T-cell (primary cell): ENCODE data around the gene DNAI2. TPM values are rescaled to one million over a fixed set of nuclear protein-coding genes. Genes with fewer than 3 reads are reported as not detected.

Experiments used
- ATAC-seq, 4 experiments: fragments of 200-7000 bp in 3 of 4; fragments of 150-1000 bp in 1 of 4; cut with Tn5 transposase; replicated peaks in 1 of 4; 1 replicate in 3 of 4; 2 replicates in 1 of 4; pipeline ENCODE4 v1.10.0; 2021; ENCODE audit warnings: moderate library complexity in 3 of 4, mild to moderate bottlenecking in 2 of 4, moderate number of reproducible peaks in 1 of 4
- CTCF ChIA-PET, 2 donors: fragments of 300-600 bp; sonication (Branson Sonifier 250); formaldehyde crosslinking; loops; one replicate each; lab custom pipeline; 2022; ENCODE audit warnings: antibody characterized with exemption in 2 of 2; lab: Charles Lee
- POLR2A ChIA-PET, 2 donors: fragments of 300-600 bp; sonication (Branson Sonifier 250); formaldehyde crosslinking; loops; one replicate each; lab custom pipeline; 2022; ENCODE audit warnings: antibody characterized with exemption in 2 of 2; lab: Charles Lee
- DNase-seq, 35 experiments: peaks; one replicate each; pipeline versions ENCODE4 v3.0.0 to v3.0.0-alpha.2; 2013 to 2023
- H3K27ac ChIP-seq: one replicate; pipeline ENCODE4 v1.5.1; 2013; ENCODE audit warnings: low read length
- H3K27me3 ChIP-seq, 2 experiments: replicated peaks in 1 of 2; 1 replicate in 1 of 2; 2 replicates in 1 of 2; pipeline versions ENCODE4 v1.6.1 to v1.7.0; 2013; ENCODE audit warnings: low read length in 1 of 2, mixed read lengths in 1 of 2; ENCODE audit not compliant: control insufficient read depth in 2 of 2, insufficient read depth in 2 of 2; ENCODE audit errors: extremely low read depth in 1 of 2
- H3K36me3 ChIP-seq, 2 donors: 1 replicate in 1 of 2; 2 replicates in 1 of 2; pipeline versions ENCODE4 v1.6.1 to v1.7.0; 2013; ENCODE audit warnings: low read length in 1 of 2; ENCODE audit not compliant: control insufficient read depth in 2 of 2, insufficient read depth in 1 of 2; ENCODE audit errors: extremely low read depth in 1 of 2
- H3K4me1 ChIP-seq, 2 experiments: 1 replicate in 1 of 2; 2 replicates in 1 of 2; pipeline versions ENCODE4 v1.6.1 to v1.7.0; 2013; ENCODE audit warnings: low read length in 2 of 2, mixed read lengths in 1 of 2; ENCODE audit not compliant: insufficient read depth in 2 of 2, control insufficient read depth in 1 of 2; ENCODE audit errors: extremely low read depth in 1 of 2
- H3K4me3 ChIP-seq, 2 donors: 1 replicate in 1 of 2; 2 replicates in 1 of 2; pipeline versions ENCODE4 v1.5.1 to v1.7.0; 2013; ENCODE audit warnings: mild to moderate bottlenecking in 2 of 2, low read length in 1 of 2, moderate library complexity in 1 of 2; ENCODE audit not compliant: control insufficient read depth in 1 of 2; ENCODE audit errors: extremely low read depth in 1 of 2
- H3K9me3 ChIP-seq: 2 replicates; pipeline ENCODE4 v1.7.0; 2013
- H3K27ac Mint-ChIP-seq, 2 donors: one replicate each; pipeline ENCODE4 v1.8.0; 2020 to 2021; ENCODE audit warnings: mild to moderate bottlenecking in 2 of 2, mixed read lengths in 2 of 2
- H3K27me3 Mint-ChIP-seq, 2 donors: one replicate each; pipeline ENCODE4 v1.8.0; 2021 to 2022; ENCODE audit warnings: mixed read lengths in 2 of 2
- H3K36me3 Mint-ChIP-seq: one replicate; pipeline ENCODE4 v1.8.0; 2021; ENCODE audit warnings: mixed read lengths
- H3K4me1 Mint-ChIP-seq, 3 donors: one replicate each; pipeline ENCODE4 v1.8.0; 2020 to 2022; ENCODE audit warnings: mixed read lengths in 3 of 3, mild to moderate bottlenecking in 1 of 3
- H3K4me3 Mint-ChIP-seq, 3 donors: one replicate each; pipeline ENCODE4 v1.8.0; 2020 to 2022; ENCODE audit warnings: mild to moderate bottlenecking in 3 of 3, mixed read lengths in 3 of 3, moderate library complexity in 3 of 3
- H3K9me3 Mint-ChIP-seq, 3 donors: one replicate each; pipeline ENCODE4 v1.8.0; 2020 to 2022; ENCODE audit warnings: mixed read lengths in 3 of 3
- WGBS: methylation state at CpG from one replicate; pipeline ENCODE4 v1.1.5; 2013; ENCODE audit warnings: missing lambda C conversion rate; ENCODE audit not compliant: insufficient coverage; 5-methylcytosine and 5-hydroxymethylcytosine counted together
- total RNA-seq, 35 experiments: library from RNA in 6 of 35; stranded (reverse) in 6 of 35; fragments of 120-200 nt in 1 of 35; gene quantifications; one replicate each; pipeline versions ENCODE4 v1.2.1 to v1.2.4 and lab custom pipeline; 2013 to 2026

The DNAI2 gene
- total RNA-seq, 5 donors from 2014 or later (not counting 1 experiment from before 2014, with no cell fraction given), result 0.80 to 5.3 (median 1.7) TPM

GRCh38 chr17:74354123-74354522 is 80.1 kb downstream of the DNAI2 start:
- ChIA-PET POLR2A (no interaction called here), CTCF (no interaction called here)
- no peaks in the 10 kb centered on the region for H3K36me3 Mint-ChIP-seq
- Histone ChIP-seq H3K4me3 (no peak overlapping the region), H3K27me3 (peaks cover 0 to 87% of the 10 kb centered on the region in 2 experiments), H3K27ac (no peak overlapping the region), H3K9me3 (no peaks in the 10 kb centered on the region), H3K4me1 (peaks cover 0 to 30% of the 10 kb centered on the region in 2 experiments), H3K36me3 (no peaks in the 10 kb centered on the region)
- H3K27me3 Mint-ChIP-seq, result peaks cover 36 to 62% of the 10 kb centered on the region in 2 donors
- H3K27ac Mint-ChIP-seq, result no peak overlapping the region
- ATAC-seq (peak; percentile 51 to 72 (median 63)), DNase-seq (peak in 31 of 35 experiments; percentile 17 to 64 (median 37))
- no peaks in the 10 kb centered on the region for H3K9me3 Mint-ChIP-seq
- H3K4me3 Mint-ChIP-seq, result no peak overlapping the region
- peaks cover 4 to 12% (median 6%) of the 10 kb centered on the region in 3 donors for H3K4me1 Mint-ChIP-seq
- WGBS, result 8% methylated on average over 22 of the region's 29 CpGs

- Mint-ChIP-seq H3K9me3 (no peaks in the 10 kb centered on the region), H3K27me3 (peaks cover 36 to 66% of the 10 kb centered on the region in 2 donors), H3K4me3 (no peak overlapping the region), H3K27ac (no peak overlapping the region), H3K4me1 (peaks cover 4 to 12% (median 6%) of the 10 kb centered on the region in 3 donors), H3K36me3 (no peaks in the 10 kb centered on the region)
- DNase-seq, result no peak
- H3K4me3 ChIP-seq, result no peak overlapping the region
- H3K9me3 ChIP-seq, result no peaks in the 10 kb centered on the region
- peaks cover 0 to 30% of the 10 kb centered on the region in 2 experiments for H3K4me1 ChIP-seq
- CTCF ChIA-PET, result no interaction called here
- no peak overlapping the region for H3K27ac ChIP-seq
- peaks cover 0 to 88% of the 10 kb centered on the region in 2 experiments for H3K27me3 ChIP-seq
- ATAC-seq, result no peak
- H3K36me3 ChIP-seq, result no peaks in the 10 kb centered on the region
- POLR2A ChIA-PET, result no interaction called here
- 50% methylated on average over 2 of the region's 10 CpGs for WGBS
Measured at GRCh38 chr17:74354561-74354960, 80.5 kb downstream of the DNAI2 start.

GRCh38 chr17:74355065-74355464 is 81.0 kb downstream of the DNAI2 start:
- ChIA-PET POLR2A (no interaction called here), CTCF (no interaction called here)
- DNase-seq (no peak), ATAC-seq (no peak)
- Histone ChIP-seq H3K4me3 (no peak overlapping the region), H3K27me3 (peaks cover 0 to 91% of the 10 kb centered on the region in 2 experiments), H3K27ac (no peak overlapping the region), H3K36me3 (no peaks in the 10 kb centered on the region), H3K9me3 (no peaks in the 10 kb centered on the region), H3K4me1 (peaks cover 0 to 30% of the 10 kb centered on the region in 2 experiments)
- H3K9me3 Mint-ChIP-seq, result no peaks in the 10 kb centered on the region
- peaks cover 4 to 12% (median 6%) of the 10 kb centered on the region in 3 donors for H3K4me1 Mint-ChIP-seq
- H3K27me3 Mint-ChIP-seq, result peaks cover 33 to 65% of the 10 kb centered on the region in 2 donors
- H3K36me3 Mint-ChIP-seq, result no peaks in the 10 kb centered on the region
- H3K27ac Mint-ChIP-seq, result no peak overlapping the region
- WGBS, result 97% methylated on average over 6 of the region's 8 CpGs
- no peak overlapping the region for H3K4me3 Mint-ChIP-seq

GRCh38 chr17:74356646-74357465 is 82.8 kb downstream of the DNAI2 start:
- Mint-ChIP-seq H3K9me3 (no peaks in the 10 kb centered on the region), H3K4me3 (peak overlapping the region in 2 of 3 donors; percentile 17 to 29), H3K4me1 (peaks cover 6 to 10% (median 9%) of the 10 kb centered on the region in 3 donors), H3K27ac (no peak overlapping the region), H3K36me3 (no peaks in the 10 kb centered on the region), H3K27me3 (peaks cover 38 to 71% of the 10 kb centered on the region in 2 donors)
- POLR2A ChIA-PET, result no interaction called here
- Histone ChIP-seq H3K4me3 (peak overlapping the region in 1 of 2 donors; percentile 38), H3K4me1 (peaks cover 0 to 32% of the 10 kb centered on the region in 2 experiments), H3K9me3 (no peaks in the 10 kb centered on the region), H3K27me3 (peaks cover 0 to 93% of the 10 kb centered on the region in 2 experiments), H3K36me3 (no peaks in the 10 kb centered on the region), H3K27ac (no peak overlapping the region)
- DNase-seq (peak in 7 of 35 experiments; percentile 10 to 37 (median 18)), ATAC-seq (peak; percentile 39 to 58 (median 46))
- CTCF ChIA-PET, result interaction anchor here (0.6 to 1.3 kb wide), 4 partner anchors 11 to 41 kb away, joined by 3 to 13 read pairs (median 7); no protein-coding TSS in a partner anchor
- WGBS, result 4% methylated on average over 105 of the region's 105 CpGs

GRCh38 chr17:74357466-74357809 is 83.4 kb downstream of the DNAI2 start:
- peak overlapping the region in 1 of 3 donors; percentile 23 for H3K4me3 Mint-ChIP-seq
- Histone ChIP-seq H3K4me3 (no peak overlapping the region), H3K9me3 (no peaks in the 10 kb centered on the region), H3K36me3 (no peaks in the 10 kb centered on the region), H3K4me1 (peaks cover 0 to 28% of the 10 kb centered on the region in 2 experiments), H3K27me3 (peaks cover 0 to 94% of the 10 kb centered on the region in 2 experiments), H3K27ac (no peak overlapping the region)
- peaks cover 38 to 70% of the 10 kb centered on the region in 2 donors for H3K27me3 Mint-ChIP-seq
- peaks cover 6 to 10% (median 9%) of the 10 kb centered on the region in 3 donors for H3K4me1 Mint-ChIP-seq
- no peak overlapping the region for H3K27ac Mint-ChIP-seq
- no peak for DNase-seq
- no peaks in the 10 kb centered on the region for H3K9me3 Mint-ChIP-seq
- no peaks in the 10 kb centered on the region for H3K36me3 Mint-ChIP-seq
- ATAC-seq, result no peak
- ChIA-PET CTCF (interaction anchor here (0.6 to 1.3 kb wide), 4 partner anchors 10 to 41 kb away, joined by 3 to 13 read pairs (median 4); no protein-coding TSS in a partner anchor), POLR2A (no interaction called here)
- 23% methylated on average over 32 of the region's 32 CpGs for WGBS

GRCh38 chr17:74358697-74359096 is 84.7 kb downstream of the DNAI2 start:
- Mint-ChIP-seq H3K27ac (no peak overlapping the region), H3K27me3 (peaks cover 33 to 61% of the 10 kb centered on the region in 2 donors), H3K4me1 (peaks cover 5 to 10% (median 9%) of the 10 kb centered on the region in 3 donors), H3K4me3 (peak overlapping the region in 1 of 3 donors; percentile 18), H3K36me3 (no peaks in the 10 kb centered on the region), H3K9me3 (no peaks in the 10 kb centered on the region)
- Histone ChIP-seq H3K36me3 (no peaks in the 10 kb centered on the region), H3K9me3 (no peaks in the 10 kb centered on the region), H3K27me3 (peaks cover 0 to 89% of the 10 kb centered on the region in 2 experiments), H3K4me1 (peaks cover 0 to 27% of the 10 kb centered on the region in 2 experiments), H3K27ac (no peak overlapping the region), H3K4me3 (no peak overlapping the region)
- ATAC-seq (no peak), DNase-seq (no peak)
- ChIA-PET CTCF (interaction anchor here in 1 of 2 donors (1.0 kb wide), 1 partner anchor 10 kb away, joined by 3 read pairs; no protein-coding TSS in a partner anchor), POLR2A (no interaction called here)
- 100% methylated on average over 2 of the region's 9 CpGs for WGBS
